Raji (cell line): ENCODE measurements around the gene ZFYVE27.

Experiments used
- POLR2A ChIP-seq: IDR thresholded peaks from 2 replicates; pipeline ENCODE4 v1.6.1; 2011; ENCODE audit warnings: low read depth, low read length, control low read depth; ENCODE audit not compliant: insufficient read depth

Gene ZFYVE27

GRCh38 chr10:97729014-97729413 lies 7.9 kb upstream of the ZFYVE27 start:
- TF ChIP-seq POLR2A, result no peak

DNA sequence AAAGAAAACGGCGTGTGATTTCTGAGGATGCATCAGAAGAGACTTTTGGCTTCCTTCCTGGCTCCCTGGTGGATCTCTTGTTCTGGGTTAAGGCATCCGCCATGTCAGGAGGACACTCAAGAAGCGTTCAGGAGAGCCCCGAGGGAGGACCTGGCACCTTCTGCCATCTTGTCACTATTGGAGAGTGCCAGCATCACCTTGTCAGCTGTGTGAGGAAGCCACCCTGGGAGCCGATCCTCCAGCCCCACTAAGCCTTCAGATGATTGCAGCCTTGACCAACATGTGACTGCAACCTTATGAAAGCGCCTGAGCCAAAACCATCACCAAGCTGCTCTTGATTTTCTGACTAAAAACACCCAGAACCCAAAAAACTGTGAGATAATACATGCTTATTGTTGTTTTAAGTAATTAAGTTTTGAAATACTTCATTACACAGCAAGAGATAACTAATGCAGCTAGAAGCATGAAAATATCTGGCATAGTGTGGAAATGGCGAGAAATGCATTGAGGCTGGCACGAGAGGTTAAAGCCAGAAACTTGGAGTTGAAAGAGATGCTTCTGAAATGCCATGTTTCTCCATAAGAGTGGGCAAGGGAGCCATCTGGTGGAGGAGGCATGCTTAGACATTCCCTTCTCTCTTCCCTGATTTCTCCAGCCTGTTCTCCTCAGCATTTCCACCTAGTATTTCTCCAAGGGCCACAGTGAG lies 5.4 kb upstream of the ZFYVE27 start:
- no peak for TF ChIP-seq POLR2A

DNA sequence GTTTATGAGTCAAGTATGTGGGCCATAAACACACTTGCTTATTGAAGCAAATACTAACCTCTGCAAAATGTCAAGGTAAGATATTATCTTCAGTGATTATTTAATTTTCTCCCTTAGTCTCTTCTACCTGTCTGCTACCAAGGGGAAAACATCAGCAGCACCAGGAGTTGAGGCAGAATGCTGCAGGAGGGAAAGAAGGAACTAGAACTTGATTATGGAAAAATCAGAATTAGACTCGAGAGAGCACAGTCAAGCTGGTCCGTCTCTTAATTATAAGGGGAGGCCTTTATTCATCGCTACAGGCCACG lies 4.9 kb upstream of the ZFYVE27 start:
- no peak for TF ChIP-seq POLR2A

- TF ChIP-seq POLR2A, result no peak
Measured at GRCh38 chr10:97733256-97733655, 3.7 kb upstream of the ZFYVE27 start.

- TF ChIP-seq POLR2A, result no peak
Measured at GRCh38 chr10:97734021-97734420, 2.9 kb upstream of the ZFYVE27 start.

DNA sequence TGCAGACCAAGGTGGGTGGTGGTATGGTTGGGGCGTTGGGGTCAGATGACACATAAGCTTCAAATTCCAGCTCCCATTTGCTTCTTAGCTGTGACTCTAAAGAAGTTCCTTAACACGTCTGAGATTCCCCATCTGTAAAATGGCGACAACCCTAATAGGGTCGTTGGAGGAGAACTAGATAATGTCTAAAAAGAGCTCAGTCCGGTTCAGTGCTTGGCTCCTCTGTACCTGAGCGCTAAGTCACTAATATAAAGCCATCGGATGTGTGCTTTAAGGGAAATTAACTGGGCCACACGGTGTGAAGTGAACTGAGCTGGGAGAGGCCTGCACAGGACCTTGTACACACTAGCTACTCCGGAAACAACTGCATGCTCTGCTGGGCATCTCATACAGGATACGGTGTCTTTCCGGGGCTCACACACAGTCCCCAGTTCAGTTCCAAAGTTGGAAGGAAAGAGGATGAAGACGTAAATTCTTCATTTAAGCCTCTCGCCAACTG lies 476 bp upstream of the ZFYVE27 start:
- TF ChIP-seq POLR2A, result no peak

- no peak for TF ChIP-seq POLR2A
Measured at GRCh38 chr10:97737770-97738265, 890 bp downstream of the ZFYVE27 start.

- TF ChIP-seq POLR2A, result no peak
Measured at GRCh38 chr10:97738616-97739015, 1.7 kb downstream of the ZFYVE27 start.

GRCh38 chr10:97740613-97741012 lies 3.7 kb downstream of the ZFYVE27 start:
- TF ChIP-seq POLR2A, result no peak

DNA sequence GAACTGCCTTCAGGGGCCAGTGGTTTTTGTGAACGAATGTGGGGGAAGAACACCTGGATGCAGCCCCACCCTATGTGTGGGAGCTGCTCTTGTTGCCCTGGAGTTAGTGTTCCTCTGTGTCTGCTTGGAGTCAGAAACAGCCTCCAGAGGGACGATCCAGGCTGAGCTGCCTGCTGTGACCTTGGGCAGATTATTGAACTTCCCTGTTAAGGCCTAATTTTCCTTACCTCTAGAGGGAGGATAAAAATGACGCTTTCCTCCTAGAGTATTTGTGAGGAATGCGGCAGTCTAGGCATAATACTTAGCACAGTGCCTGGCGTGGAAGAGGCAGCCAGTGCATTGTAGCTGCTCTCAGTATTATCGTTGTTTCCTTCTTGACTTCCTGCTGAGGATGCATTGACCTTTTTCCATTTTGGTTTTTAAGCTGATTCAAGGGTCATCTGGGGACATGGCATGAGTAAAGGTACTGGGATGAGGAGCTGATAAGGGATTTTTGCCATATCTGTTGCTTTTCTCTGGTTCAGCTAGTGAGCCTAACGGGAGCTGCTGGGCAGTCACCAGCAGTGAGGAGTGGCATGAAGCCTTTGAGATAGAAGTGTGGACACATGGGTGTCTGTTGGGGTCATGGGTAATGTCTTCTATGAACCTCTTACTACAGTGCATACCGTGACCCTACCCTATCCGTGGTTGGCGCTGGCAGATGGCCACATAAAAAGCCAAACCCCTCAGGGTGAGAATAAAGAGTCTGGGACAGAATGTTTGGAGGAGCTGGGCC lies 6.4 kb downstream of the ZFYVE27 start:
- no peak for TF ChIP-seq POLR2A

DNA sequence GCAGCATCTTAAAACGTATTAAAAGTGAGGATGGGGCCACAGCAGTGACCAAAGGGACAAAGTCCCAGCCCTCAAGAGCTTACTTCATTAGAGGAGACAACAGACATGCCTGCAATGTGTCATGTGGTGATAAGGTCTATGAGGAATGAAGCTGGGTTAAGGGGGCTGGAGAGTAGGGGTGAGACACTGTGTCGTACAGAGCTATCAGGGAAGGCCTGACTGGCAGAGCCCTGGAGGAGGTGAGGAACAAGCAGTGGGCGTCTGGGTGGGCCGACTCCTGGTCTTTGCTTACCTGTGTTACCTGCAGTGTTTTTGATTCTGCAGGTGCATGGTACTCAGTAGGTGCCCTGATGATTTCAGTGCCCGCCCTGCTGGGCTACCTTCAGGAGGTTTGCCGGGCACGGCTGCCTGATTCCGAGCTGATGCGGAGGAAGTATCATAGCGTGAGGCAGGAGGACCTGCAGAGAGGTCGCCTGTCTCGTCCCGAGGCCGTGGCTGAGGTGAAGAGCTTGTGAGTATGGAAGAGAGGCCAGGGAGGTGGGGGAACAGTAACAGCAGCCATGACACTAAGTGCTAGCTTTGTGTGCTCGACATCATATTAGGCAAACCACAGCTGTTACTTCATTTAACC lies 7.6 kb downstream of the ZFYVE27 start:
- no peak for TF ChIP-seq POLR2A

DNA sequence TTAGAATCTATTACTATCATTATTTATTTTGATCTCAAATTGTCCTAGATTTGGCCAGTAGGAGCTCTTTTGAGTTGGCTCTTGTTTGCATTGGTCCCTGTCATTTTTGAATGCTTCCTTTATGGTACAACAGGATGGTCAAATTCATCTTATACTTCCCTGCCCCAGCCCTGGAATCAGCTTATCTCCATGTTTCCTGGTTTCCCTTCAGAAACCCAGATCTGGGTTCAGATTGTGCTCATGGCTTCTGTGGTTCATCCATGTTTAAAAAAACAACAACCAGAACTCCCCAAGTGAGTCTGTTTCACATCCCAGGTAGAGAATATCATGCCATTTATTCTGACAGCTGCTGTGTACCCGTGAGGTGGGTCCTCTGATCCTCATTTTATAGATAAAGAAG lies 10.6 kb downstream of the ZFYVE27 start:
- no peak for TF ChIP-seq POLR2A

DNA sequence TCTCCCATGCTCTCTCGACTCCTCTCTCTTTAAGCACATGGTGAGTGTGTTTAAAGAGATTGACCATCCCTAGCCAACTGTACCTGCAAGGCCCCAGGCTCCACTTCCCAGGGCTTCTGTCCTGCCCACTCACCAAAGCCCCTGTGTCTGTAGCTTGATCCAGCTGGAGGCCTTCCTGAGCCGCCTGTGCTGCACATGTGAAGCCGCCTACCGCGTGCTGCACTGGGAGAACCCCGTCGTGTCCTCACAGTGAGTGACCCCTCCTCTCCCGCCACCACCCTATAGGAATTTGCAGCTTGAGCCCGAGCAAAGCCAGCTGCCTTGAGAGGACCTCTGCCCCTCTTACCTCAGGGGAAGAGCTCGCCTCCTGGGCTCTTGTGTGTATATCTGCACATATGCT lies 11.2 kb downstream of the ZFYVE27 start:
- no peak for TF ChIP-seq POLR2A

- no peak for TF ChIP-seq POLR2A
Measured at GRCh38 chr10:97752956-97753355, 16.0 kb downstream of the ZFYVE27 start.

DNA sequence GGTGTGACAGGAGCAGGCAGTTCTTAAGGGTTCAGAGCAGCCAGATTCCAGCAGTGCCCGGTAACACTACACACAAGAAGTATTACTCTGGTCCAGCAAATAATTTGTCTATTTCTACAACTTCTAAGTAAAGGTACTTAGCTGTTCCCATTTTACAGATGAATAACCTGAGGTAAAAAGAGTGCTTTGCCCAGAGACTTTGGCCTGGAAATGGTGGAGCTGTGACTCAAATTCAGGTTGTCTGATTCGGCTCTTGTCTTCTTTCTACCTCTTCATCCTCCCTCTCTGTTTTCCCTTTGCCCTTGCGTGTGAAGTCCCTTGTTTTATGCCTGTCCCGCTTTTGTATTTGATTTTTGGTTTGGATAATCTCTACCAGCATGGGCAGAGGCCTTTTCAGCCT lies 17.8 kb downstream of the ZFYVE27 start:
- TF ChIP-seq POLR2A, result no peak

DNA sequence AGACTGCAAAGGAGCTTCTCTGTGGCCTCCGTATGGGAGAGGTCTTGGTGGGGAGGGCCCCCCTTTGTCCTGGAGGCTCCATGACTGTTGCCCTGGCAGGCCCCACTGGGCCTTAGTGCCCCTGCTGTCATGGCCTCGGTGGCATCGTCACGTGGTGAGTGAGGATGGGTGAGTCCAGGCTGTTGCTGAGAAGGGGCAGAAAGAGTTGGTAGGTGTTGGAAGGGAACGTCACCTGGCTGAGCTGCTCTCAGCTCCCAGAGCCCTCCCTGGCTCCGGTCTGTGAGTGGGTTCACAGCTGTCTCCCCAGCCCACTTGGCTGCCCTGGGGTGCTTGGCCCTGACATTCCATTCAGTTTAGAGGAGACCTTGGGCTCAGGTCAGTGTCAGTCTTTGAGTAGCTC lies 18.8 kb downstream of the ZFYVE27 start:
- no peak for TF ChIP-seq POLR2A

DNA sequence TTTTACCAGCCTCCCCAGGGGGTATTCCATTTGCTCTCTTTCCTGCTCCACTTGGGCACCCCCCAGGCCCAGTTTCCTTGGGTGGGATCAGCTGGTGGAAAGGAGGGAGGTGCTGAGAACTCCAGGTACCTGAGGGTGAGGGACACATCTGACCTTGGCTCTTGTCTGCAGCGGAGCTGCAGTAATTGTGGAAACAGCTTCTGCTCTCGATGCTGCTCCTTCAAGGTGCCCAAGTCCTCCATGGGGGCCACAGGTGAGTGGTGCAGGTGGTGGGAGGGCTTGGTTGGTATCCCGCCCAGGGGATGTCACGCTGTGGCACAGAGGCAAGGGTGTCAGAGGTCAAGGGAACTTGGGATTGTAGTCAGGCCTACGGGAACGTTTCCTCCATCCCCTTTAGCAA lies 20.5 kb downstream of the ZFYVE27 start:
- no peak for TF ChIP-seq POLR2A
